ENCODE results near the gene ZSCAN25.
"Not testable (repeated sequence)": the region's sequence is repeated elsewhere in the genome, so short reads cannot be mapped to it uniquely, and the experiment has no call there.

Gene ZSCAN25

GRCh38 chr7:99616359-99617191, at the start of gene ZSCAN25:
Gene ZSCAN25 (plus strand): TSS chr7:99616946. CDS start chr7:99619607, 2,661 bp downstream.
- DNase-seq, result peak; percentile 73

GRCh38 chr7:99568770-99569169, 48.0 kb upstream of the ZSCAN25 start:
- not testable (repeated sequence) for DNase-seq

GRCh38 chr7:99571768-99572167, 45.0 kb upstream of the ZSCAN25 start:
- DNase-seq, result no peak

GRCh38 chr7:99573257-99573656, 43.5 kb upstream of the ZSCAN25 start:
- no peak for DNase-seq

- DNase-seq, result no peak
Observed at GRCh38 chr7:99576251-99576650, 40.5 kb upstream of the ZSCAN25 start.

GRCh38 chr7:99579281-99579955, 37.3 kb upstream of the ZSCAN25 start:
- no peak for DNase-seq

GRCh38 chr7:99579956-99580777, 36.6 kb upstream of the ZSCAN25 start:
- DNase-seq, result no peak

- DNase-seq, result not testable (repeated sequence)
Observed at GRCh38 chr7:99580778-99581332, 35.9 kb upstream of the ZSCAN25 start.

GRCh38 chr7:99588868-99589267, 27.9 kb upstream of the ZSCAN25 start:
- DNase-seq, result no peak

- no peak for DNase-seq
Observed at GRCh38 chr7:99594948-99595745, 21.6 kb upstream of the ZSCAN25 start.

- DNase-seq, result no peak
Observed at GRCh38 chr7:99596408-99596955, 20.3 kb upstream of the ZSCAN25 start.

GRCh38 chr7:99597762-99598501, 18.8 kb upstream of the ZSCAN25 start, which contains the start of gene TMEM225B:
Gene TMEM225B (plus strand): TSS chr7:99598267. CDS start chr7:99604389, 6,122 bp downstream.
- DNase-seq, result no peak

- DNase-seq, result no peak
Observed at GRCh38 chr7:99599836-99600235, 16.9 kb upstream of the ZSCAN25 start.

GRCh38 chr7:99601656-99602310, 15.0 kb upstream of the ZSCAN25 start:
- no peak for DNase-seq

- no peak for DNase-seq
Observed at GRCh38 chr7:99605527-99605926, 11.2 kb upstream of the ZSCAN25 start.

- DNase-seq, result no peak
Observed at GRCh38 chr7:99606531-99606930, 10.2 kb upstream of the ZSCAN25 start.

- DNase-seq, result no peak
Observed at GRCh38 chr7:99607548-99607947, 9.2 kb upstream of the ZSCAN25 start.

GRCh38 chr7:99614495-99614894, 2.3 kb upstream of the ZSCAN25 start:
- DNase-seq, result no peak

- no peak for DNase-seq
Observed at GRCh38 chr7:99615989-99616358, 772 bp upstream of the ZSCAN25 start.

GRCh38 chr7:99617192-99617781, 541 bp downstream of the ZSCAN25 start:
- DNase-seq, result no peak
